Measurements from ENCODE around the gene ZNF549.

ZNF549 gene

GRCh38 chr19:57537953-57538547 lies 10.9 kb downstream of the ZNF549 start:
- no peak overlapping the region for H3K4me3 ChIP-seq (ENCODE audit: low read depth in 1 of 2, low read length in 2 of 2)
- H3K27me3 ChIP-seq (ENCODE audit: insufficient read depth, low read length, poor library complexity): no peaks in the 10 kb centered on the region
- no peak for DNase-seq
- no peaks in the 10 kb centered on the region for H4K20me1 ChIP-seq (ENCODE audit: insufficient read depth, low read length)
- TF ChIP-seq EZH2 (IDR thresholded peaks at IDR 0.05; ENCODE audit: borderline replicate concordance, low read depth, low read length, severe bottlenecking): no peak
- TF ChIP-seq CTCF (IDR thresholded peaks at IDR 0.05; ENCODE audit: borderline replicate concordance, extremely low read depth, low read length, poor library complexity, severe bottlenecking): no peak
- H3K4me2 ChIP-seq (ENCODE audit: insufficient read depth, low read length): no peak overlapping the region
- no peak overlapping the region for H2AFZ ChIP-seq (ENCODE audit: low read depth, low read length)
- H3K27ac ChIP-seq (ENCODE audit: low read length): no peak overlapping the region
- no peaks in the 10 kb centered on the region for H3K4me1 ChIP-seq (ENCODE audit: insufficient read depth, low read length)
- H3K79me2 ChIP-seq (ENCODE audit: insufficient read depth, low read length): peaks cover 23% of the 10 kb centered on the region; the same call in 1 of the 2 replicates
- H3K9ac ChIP-seq (ENCODE audit: low read depth, low read length): no peak overlapping the region
- peaks cover 79% of the 10 kb centered on the region for H3K9me3 ChIP-seq (ENCODE audit: insufficient read depth, low read length, severe bottlenecking)
- H3K36me3 ChIP-seq (ENCODE audit: insufficient read depth, low read length): peaks cover 100% of the 10 kb centered on the region
- no peak for ATAC-seq (ENCODE audit: insufficient read depth, low read depth)

GRCh38 chr19:57546513-57546912 lies 19.4 kb downstream of the ZNF549 start:
- Histone ChIP-seq H2AFZ (ENCODE audit: low read depth, low read length) (no peak overlapping the region), H3K27ac (ENCODE audit: low read length) (no peak overlapping the region), H4K20me1 (ENCODE audit: insufficient read depth, low read length) (no peaks in the 10 kb centered on the region), H3K27me3 (ENCODE audit: insufficient read depth, low read length, poor library complexity) (no peaks in the 10 kb centered on the region), H3K36me3 (ENCODE audit: insufficient read depth, low read length) (peaks cover 100% of the 10 kb centered on the region), H3K9ac (ENCODE audit: low read depth, low read length) (no peak overlapping the region), H3K4me1 (ENCODE audit: insufficient read depth, low read length) (no peaks in the 10 kb centered on the region), H3K4me2 (ENCODE audit: insufficient read depth, low read length) (no peak overlapping the region), H3K4me3 (ENCODE audit: low read depth in 1 of 2, low read length in 2 of 2) (no peak overlapping the region), H3K9me3 (ENCODE audit: insufficient read depth, low read length, severe bottlenecking) (peaks cover 68% of the 10 kb centered on the region), H3K79me2 (ENCODE audit: insufficient read depth, low read length) (no peaks in the 10 kb centered on the region; the same call in 1 of the 2 replicates)
- no peak for TF ChIP-seq EZH2 (IDR thresholded peaks at IDR 0.05; ENCODE audit: borderline replicate concordance, low read depth, low read length, severe bottlenecking)
- TF ChIP-seq CTCF (IDR thresholded peaks at IDR 0.05; ENCODE audit: borderline replicate concordance, extremely low read depth, low read length, poor library complexity, severe bottlenecking): no peak
- ATAC-seq (ENCODE audit: insufficient read depth, low read depth): no peak
- no peak for DNase-seq

GRCh38 chr19:57552432-57552831 lies 25.3 kb downstream of the ZNF549 start:
- no peaks in the 10 kb centered on the region for H3K27me3 ChIP-seq (ENCODE audit: insufficient read depth, low read length, poor library complexity)
- H3K36me3 ChIP-seq (ENCODE audit: insufficient read depth, low read length): peaks cover 96% of the 10 kb centered on the region
- peaks cover 15% of the 10 kb centered on the region for H3K79me2 ChIP-seq (ENCODE audit: insufficient read depth, low read length)
- H2AFZ ChIP-seq (ENCODE audit: low read depth, low read length): no peak overlapping the region
- ATAC-seq (ENCODE audit: insufficient read depth, low read depth) (no peak), DNase-seq (no peak)
- no peak for TF ChIP-seq EZH2 (IDR thresholded peaks at IDR 0.05; ENCODE audit: borderline replicate concordance, low read depth, low read length, severe bottlenecking)
- no peak overlapping the region for H3K9ac ChIP-seq (ENCODE audit: low read depth, low read length)
- H3K4me2 ChIP-seq (ENCODE audit: insufficient read depth, low read length): no peak overlapping the region
- H3K27ac ChIP-seq (ENCODE audit: low read length): no peak overlapping the region
- no peak overlapping the region for H3K4me3 ChIP-seq (ENCODE audit: low read depth in 1 of 2, low read length in 2 of 2)
- peaks cover 22% of the 10 kb centered on the region for H3K9me3 ChIP-seq (ENCODE audit: insufficient read depth, low read length, severe bottlenecking)
- no peaks in the 10 kb centered on the region for H3K4me1 ChIP-seq (ENCODE audit: insufficient read depth, low read length)
- H4K20me1 ChIP-seq (ENCODE audit: insufficient read depth, low read length): no peaks in the 10 kb centered on the region

DNA sequence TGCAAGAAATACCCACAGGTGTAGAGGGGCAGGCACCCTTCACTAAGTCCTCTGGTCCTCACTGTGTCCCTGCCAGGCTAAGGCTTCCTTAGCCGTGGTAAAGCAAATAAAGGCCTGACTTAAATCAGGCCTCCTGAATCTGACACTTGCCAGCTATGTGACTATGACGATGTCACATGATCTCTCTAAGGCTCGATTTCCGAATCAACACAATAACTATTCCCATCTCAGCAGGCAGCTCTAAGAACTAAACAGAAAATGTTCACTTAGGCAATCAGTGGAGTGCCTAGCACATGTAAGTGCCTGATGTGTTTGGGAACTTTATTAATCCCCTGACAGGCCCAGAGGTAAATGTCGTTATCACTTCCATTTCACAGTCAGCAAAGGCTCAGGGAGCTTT lies 30.5 kb downstream of the ZNF549 start:
- Histone ChIP-seq H3K9ac (ENCODE audit: low read depth, low read length) (no peak overlapping the region), H3K4me2 (ENCODE audit: insufficient read depth, low read length) (peak overlapping the region; percentile 93; the same call in 1 of the 2 replicates), H3K4me1 (ENCODE audit: insufficient read depth, low read length) (peaks cover 23% of the 10 kb centered on the region), H3K9me3 (ENCODE audit: insufficient read depth, low read length, severe bottlenecking) (peaks cover 22% of the 10 kb centered on the region), H4K20me1 (ENCODE audit: insufficient read depth, low read length) (peaks cover 2% of the 10 kb centered on the region; the same call in 1 of the 2 replicates), H2AFZ (ENCODE audit: low read depth, low read length) (no peak overlapping the region), H3K79me2 (ENCODE audit: insufficient read depth, low read length) (peaks cover 43% of the 10 kb centered on the region), H3K27ac (ENCODE audit: low read length) (no peak overlapping the region), H3K27me3 (ENCODE audit: insufficient read depth, low read length, poor library complexity) (no peaks in the 10 kb centered on the region), H3K4me3 (ENCODE audit: low read depth in 1 of 2, low read length in 2 of 2) (peak overlapping the region in 1 of 2 experiments; percentile 96; a peak in 2 of 4 replicates), H3K36me3 (ENCODE audit: insufficient read depth, low read length) (peaks cover 51% of the 10 kb centered on the region)
- no peak for DNase-seq
- no peak for TF ChIP-seq EZH2 (IDR thresholded peaks at IDR 0.05; ENCODE audit: borderline replicate concordance, low read depth, low read length, severe bottlenecking)
- no peak for TF ChIP-seq CTCF (IDR thresholded peaks at IDR 0.05; ENCODE audit: borderline replicate concordance, extremely low read depth, low read length, poor library complexity, severe bottlenecking)
- no peak for ATAC-seq (ENCODE audit: insufficient read depth, low read depth)
